ENCODE measurements around the gene TGM1.

GRCh38 chr14:24269368-24269767, 6.4 kb upstream of the TGM1 start:
- no peak for TF ChIP-seq CTCF (IDR thresholded peaks at IDR 0.05 in 2 of 3, conservative IDR thresholded peaks at IDR 0.05 in 1 of 3; ENCODE audit: control insufficient read depth in 2 of 3, extremely low read depth in 1 of 3, insufficient read depth in 1 of 3, low read depth in 3 of 3, low read length in 3 of 3)
- TF ChIP-seq SRF (IDR thresholded peaks at IDR 0.05; ENCODE audit: low read depth in 2 of 2, low read length in 2 of 2), result no peak
- TF ChIP-seq JUND (IDR thresholded peaks at IDR 0.05; ENCODE audit: low read depth, low read length), result no peak
- no peak for TF ChIP-seq GATAD2B (conservative IDR thresholded peaks at IDR 0.05; ENCODE audit: low read depth)
- TF ChIP-seq POLR2A (IDR thresholded peaks at IDR 0.05; ENCODE audit: low read depth, low read length), result no peak
- TF ChIP-seq ZNF274 (IDR thresholded peaks at IDR 0.05; ENCODE audit: insufficient read depth, insufficient read length), result no peak
- TF ChIP-seq CREM (IDR thresholded peaks at IDR 0.05; ENCODE audit: low read depth), result no peak
- no peak for TF ChIP-seq ZZZ3 (IDR thresholded peaks at IDR 0.05; ENCODE audit: control insufficient read depth, insufficient read length, low read depth)
- TF ChIP-seq SKIL (IDR thresholded peaks at IDR 0.05; ENCODE audit: low read depth, poor library complexity, severe bottlenecking), result no peak
- TF ChIP-seq MAX (IDR thresholded peaks at IDR 0.05; ENCODE audit: low read depth, low read length), result no peak
- TF ChIP-seq ZBTB33 (IDR thresholded peaks at IDR 0.05), result no peak
- TF ChIP-seq SIN3A (IDR thresholded peaks at IDR 0.05; ENCODE audit: low read depth, low read length), result no peak
- TF ChIP-seq REST (IDR thresholded peaks at IDR 0.05; ENCODE audit: low read depth, low read length), result no peak
- no peak for TF ChIP-seq POLR2AphosphoS2 (IDR thresholded peaks at IDR 0.05; ENCODE audit: low read depth, low read length)
